GM18951 (cell line): ENCODE data around the gene MARK2.

ENCODE experiments used
- POLR2A ChIP-seq: IDR thresholded peaks from 4 replicates; pipeline ENCODE4 v1.6.1; 2011; ENCODE audit warnings: mild to moderate bottlenecking; ENCODE audit not compliant: insufficient read length, insufficient read depth; ENCODE audit errors: extremely low read depth
- in situ Hi-C: fragments of 300-500 bp; cut with MboI; formaldehyde crosslinking; loops from one replicate; pipeline ENCODE4 v1.12.0; 2022; ENCODE audit warnings: low sequenced_read_pairs, mixed read lengths, inconsistent platforms; ENCODE audit not compliant: unreplicated experiment

Gene MARK2

GRCh38 chr11:63916837-63917691, 78.2 kb downstream of the MARK2 start, which contains the start of gene RCOR2:
TSS of gene RCOR2 (minus strand) at chr11:63917164. CDS start at chr11:63916456, 708 bp downstream.
- peak; percentile 39 for TF ChIP-seq POLR2A
- in situ Hi-C loops = no loop called here

GRCh38 chr11:63917692-63918506, 79.0 kb downstream of the MARK2 start:
- in situ Hi-C loops = no loop called here
- no peak for TF ChIP-seq POLR2A

- TF ChIP-seq POLR2A = no peak
- in situ Hi-C loops = no loop called here
These were observed 79.7 kb downstream of the MARK2 start for GRCh38 chr11:63918507-63919191.

- in situ Hi-C loops = no loop called here
- no peak for TF ChIP-seq POLR2A
These were observed 80.6 kb downstream of the MARK2 start for GRCh38 chr11:63919267-63920125.

- TF ChIP-seq POLR2A = no peak
- in situ Hi-C loops = no loop called here
These were observed 81.4 kb downstream of the MARK2 start for GRCh38 chr11:63920126-63920938.

GRCh38 chr11:63920939-63921417, 82.1 kb downstream of the MARK2 start:
- TF ChIP-seq POLR2A = no peak
- in situ Hi-C loops = no loop called here

GRCh38 chr11:63922673-63923192, 83.8 kb downstream of the MARK2 start:
- no peak for TF ChIP-seq POLR2A
- in situ Hi-C loops = no loop called here

- in situ Hi-C loops = no loop called here
- no peak for TF ChIP-seq POLR2A
These were observed 84.4 kb downstream of the MARK2 start for GRCh38 chr11:63923319-63923718.

GRCh38 chr11:63929616-63930015, 90.7 kb downstream of the MARK2 start:
- no peak for TF ChIP-seq POLR2A
- in situ Hi-C loops = no loop called here

GRCh38 chr11:63931045-63931444, 92.1 kb downstream of the MARK2 start:
- in situ Hi-C loops = no loop called here
- no peak for TF ChIP-seq POLR2A

GRCh38 chr11:63931876-63932275, 93.0 kb downstream of the MARK2 start:
- in situ Hi-C loops = no loop called here
- no peak for TF ChIP-seq POLR2A
